Endothelial cell of umbilical vein (primary cell): ENCODE data around the gene PRKAG2. TPM values are rescaled to one million over a fixed set of nuclear protein-coding genes. Genes with fewer than 3 reads are reported as not detected.

Experiments used
- BruUV-seq: library from RNA; stranded (reverse); fragments of 400-500 nt; replicated peaks from 2 replicates; lab custom pipeline; 2021; lab: Mats Ljungman, UMichigan
- CTCF ChIA-PET: fragments of 300-600, 350-600 bp; sonication (Branson Sonifier 250); formaldehyde crosslinking; loops from one replicate; lab custom pipeline; 2021; ENCODE audit warnings: antibody characterized with exemption, inconsistent platforms; lab: Charles Lee
- POLR2A ChIA-PET: fragments of 300-600, 350-600 bp; sonication (Branson Sonifier 250); formaldehyde crosslinking; loops from one replicate; lab custom pipeline; 2021; ENCODE audit warnings: antibody characterized with exemption, inconsistent platforms; lab: Charles Lee
- DNase-seq: peaks from one replicate; pipeline ENCODE4 v3.0.0-alpha.2; 2011; ENCODE audit warnings: low read depth, low spot score
- FAIRE-seq: peaks from 2 replicates; lab custom pipeline; 2011; peaks lifted over from hg19 to GRCh38; lab: Jason Lieb, UNC
- H2AFZ ChIP-seq: 2 replicates; pipeline ENCODE4 v1.6.0; 2012; ENCODE audit warnings: low read depth, low read length, control low read depth, inconsistent platforms
- H3K27ac ChIP-seq: 2 replicates; pipeline ENCODE4 v1.5.1; 2011; ENCODE audit warnings: low read depth, mild to moderate bottlenecking, control low read depth, low read length, moderate library complexity; ENCODE audit not compliant: insufficient read depth
- H3K27me3 ChIP-seq, 2 experiments: 2 replicates each; pipeline versions ENCODE4 v1.6.0 to v1.6.1; 2011; ENCODE audit warnings: low read length in 2 of 2, mixed read lengths in 1 of 2; ENCODE audit not compliant: control insufficient read depth in 2 of 2, insufficient read depth in 2 of 2
- H3K36me3 ChIP-seq, 2 experiments: 2 replicates in 1 of 2; 3 replicates in 1 of 2; pipeline ENCODE4 v1.5.1; 2011; ENCODE audit warnings: low read length in 2 of 2, mild to moderate bottlenecking in 1 of 2, moderate library complexity in 1 of 2; ENCODE audit not compliant: control insufficient read depth in 2 of 2, insufficient read depth in 2 of 2; ENCODE audit errors: extremely low read depth in 1 of 2
- H3K4me1 ChIP-seq: 3 replicates; pipeline ENCODE4 v1.5.1; 2011; ENCODE audit warnings: mild to moderate bottlenecking, low read length; ENCODE audit not compliant: control insufficient read depth, insufficient read depth; ENCODE audit errors: extremely low read depth
- H3K4me2 ChIP-seq: 2 replicates; pipeline ENCODE4 v1.6.1; 2011; ENCODE audit warnings: low read length, control low read depth, mixed read lengths; ENCODE audit not compliant: insufficient read depth
- H3K4me3 ChIP-seq, 3 experiments: fragments of 200-600 bp in 1 of 3; sonication (generic), shearing (Covaris generic) in 1 of 3; replicated peaks in 1 of 3; 2 replicates each; pipeline ENCODE4 v1.5.1; 2011 to 2016; ENCODE audit warnings: control low read depth in 3 of 3, low read length in 3 of 3, mild to moderate bottlenecking in 2 of 3, inconsistent platforms in 1 of 3, low read depth in 1 of 3, moderate library complexity in 1 of 3; ENCODE audit not compliant: insufficient read depth in 1 of 3
- H3K79me2 ChIP-seq: 2 replicates; pipeline ENCODE4 v1.6.0; 2012; ENCODE audit warnings: low read length, inconsistent platforms; ENCODE audit not compliant: control insufficient read depth, insufficient read depth
- H3K9ac ChIP-seq: replicated peaks from 2 replicates; pipeline ENCODE3; 2011; ENCODE audit warnings: low read length, control low read depth; ENCODE audit not compliant: insufficient read depth; ENCODE audit errors: extremely low read depth
- H3K9me1 ChIP-seq: replicated peaks from 3 replicates; pipeline ENCODE4 v1.6.0; 2011; ENCODE audit warnings: mild to moderate bottlenecking, low read length; ENCODE audit not compliant: control insufficient read depth, insufficient read depth; ENCODE audit errors: extremely low read depth
- H3K9me3 ChIP-seq: replicated peaks from 2 replicates; pipeline ENCODE4 v1.5.1; 2012; ENCODE audit warnings: low read length, inconsistent platforms; ENCODE audit not compliant: control insufficient read depth, insufficient read depth
- H4K20me1 ChIP-seq: replicated peaks from 2 replicates; pipeline ENCODE3; 2011; ENCODE audit warnings: mild to moderate bottlenecking, low read length; ENCODE audit not compliant: control insufficient read depth, insufficient read depth; ENCODE audit errors: extremely low read depth
- CTCF ChIP-seq, 2 donors: IDR thresholded peaks; 1 replicate in 1 of 2; 2 replicates in 1 of 2; pipeline ENCODE4 v1.5.1; 2011; ENCODE audit warnings: low read length in 2 of 2, mild to moderate bottlenecking in 2 of 2, moderate library complexity in 2 of 2, control low read depth in 1 of 2, inconsistent platforms in 1 of 2, low read depth in 1 of 2; ENCODE audit not compliant: insufficient read depth in 1 of 2; ENCODE audit errors: extremely low read depth in 1 of 2
- EZH2 ChIP-seq: IDR thresholded peaks from 2 replicates; pipeline ENCODE4 v1.6.1; 2012; ENCODE audit warnings: borderline replicate concordance, low read depth, mild to moderate bottlenecking, moderate library complexity, low read length, inconsistent platforms; ENCODE audit not compliant: severe bottlenecking
- FOS ChIP-seq: IDR thresholded peaks from 2 replicates; pipeline ENCODE4 v1.6.1; 2011; ENCODE audit warnings: mild to moderate bottlenecking, low read length, moderate library complexity, borderline replicate concordance; ENCODE audit not compliant: insufficient read depth
- GATA2 ChIP-seq: IDR thresholded peaks from 2 replicates; pipeline ENCODE4 v1.7.0; 2011; ENCODE audit warnings: low read depth, mild to moderate bottlenecking, moderate library complexity, mixed read lengths, low read length; ENCODE audit not compliant: insufficient read length, insufficient read depth
- JUN ChIP-seq: IDR thresholded peaks from 2 replicates; pipeline ENCODE4 v1.6.1; 2011; ENCODE audit warnings: borderline replicate concordance, low read depth; ENCODE audit not compliant: insufficient read length, insufficient read depth
- MAX ChIP-seq: IDR thresholded peaks from 2 replicates; pipeline ENCODE4 v1.6.1; 2011; ENCODE audit not compliant: insufficient read depth, insufficient read length
- MYC ChIP-seq: IDR thresholded peaks from one replicate; pipeline ENCODE4 v1.6.1; 2011; ENCODE audit warnings: mild to moderate bottlenecking, low read depth, low read length
- POLR2A ChIP-seq: IDR thresholded peaks from 2 replicates; pipeline ENCODE4 v1.6.1; 2012; ENCODE audit warnings: low read depth, mild to moderate bottlenecking, control low read depth, low read length
- POLR2AphosphoS5 ChIP-seq: IDR thresholded peaks from 2 replicates; pipeline ENCODE4 v1.6.1; 2012; ENCODE audit warnings: low read depth, mild to moderate bottlenecking, control low read depth, low read length, moderate library complexity; ENCODE audit not compliant: insufficient read depth
- dilution Hi-C: fragments of 300-500 bp; cut with MboI; formaldehyde crosslinking; loops from one replicate; pipeline ENCODE4 v1.15.0; 2019; ENCODE audit warnings: low sequenced_read_pairs; ENCODE audit not compliant: extremely low pct_ligation_motif_present
- intact Hi-C: fragments of 100-400 bp; cut with micrococcal nuclease; formaldehyde crosslinking; loops from one replicate; pipeline ENCODE4 v1.10.0; 2022
- polyA plus RNA-seq, 4 experiments: library from polyadenylated mRNA; depleted of rRNA in 3 of 4; stranded (reverse) in 3 of 4; unstranded in 1 of 4; fragments of >200 nt; gene quantifications; 2 replicates each; pipeline versions ENCODE4 v1.2.1 to v1.2.3, GENCODE V29; 2011 to 2012; ENCODE audit warnings: missing spikeins in 1 of 4
- total RNA-seq: library from RNA; stranded (reverse); gene quantifications from 2 replicates; pipeline ENCODE4 v1.2.3, GENCODE V29; 2021

Gene PRKAG2
- total and polyA plus RNA-seq, 2 donors (not counting 3 experiments of a cell fraction or from before 2014, with no cell fraction given): 19.3 to 51.5 TPM

GRCh38 chr7:151721236-151721635 is 155.7 kb downstream of the PRKAG2 start:
- no peaks in the 10 kb centered on the region for H3K9me3 ChIP-seq
- CTCF ChIA-PET: interaction anchor here (1.0 kb wide), 1 partner anchor 15 kb away, joined by 3 read pairs; no protein-coding TSS in a partner anchor
- no peaks in the 10 kb centered on the region for H3K79me2 ChIP-seq
- POLR2A ChIA-PET: no interaction called here
- no peak overlapping the region for H3K9ac ChIP-seq
- intact Hi-C loops: no loop called here
- TF ChIP-seq MAX: no peak
- TF ChIP-seq POLR2AphosphoS5: no peak
- TF ChIP-seq FOS: no peak
- no peak for TF ChIP-seq GATA2
- no peak for TF ChIP-seq JUN
- TF ChIP-seq MYC: no peak
- TF ChIP-seq POLR2A: no peak
- TF ChIP-seq EZH2: no peak
- TF ChIP-seq CTCF (IDR thresholded peaks at IDR 0.05; ENCODE audit: extremely low read depth in 1 of 2, insufficient read depth in 1 of 2, low read depth in 1 of 2, low read length in 2 of 2): no peak
- H3K4me2 ChIP-seq: no peak overlapping the region
- no peak for FAIRE-seq
- no peak overlapping the region for H3K27ac ChIP-seq
- H2AFZ ChIP-seq: no peak overlapping the region
- H4K20me1 ChIP-seq: no peaks in the 10 kb centered on the region
- H3K9me1 ChIP-seq: no peaks in the 10 kb centered on the region
- DNase-seq: no peak
- no peaks in the 10 kb centered on the region for H3K36me3 ChIP-seq
- no peaks in the 10 kb centered on the region for H3K27me3 ChIP-seq
- no TSS peak for BruUV-seq
- dilution Hi-C loops: no loop called here
- no peak overlapping the region for H3K4me3 ChIP-seq
- H3K4me1 ChIP-seq: no peaks in the 10 kb centered on the region
